Activated CD4-positive, alpha-beta T cell treated with anti-CD3 and anti-CD28 coated beads, Interleukin-2, Interleukin-6, amounts not matched to agents 100 ng/mL and 50 ng/mL, durations not matched to agents 16 hours and 8 hours (primary cell): ENCODE measurements around the gene ILDR2.
A peak's percentile ranks its signal among the peaks of the same experiment; 100 is the strongest.

Source experiments
- DNase-seq: peaks from one replicate; pipeline ENCODE4 v3.0.0-alpha.2; 2020

ILDR2 gene, protein sequence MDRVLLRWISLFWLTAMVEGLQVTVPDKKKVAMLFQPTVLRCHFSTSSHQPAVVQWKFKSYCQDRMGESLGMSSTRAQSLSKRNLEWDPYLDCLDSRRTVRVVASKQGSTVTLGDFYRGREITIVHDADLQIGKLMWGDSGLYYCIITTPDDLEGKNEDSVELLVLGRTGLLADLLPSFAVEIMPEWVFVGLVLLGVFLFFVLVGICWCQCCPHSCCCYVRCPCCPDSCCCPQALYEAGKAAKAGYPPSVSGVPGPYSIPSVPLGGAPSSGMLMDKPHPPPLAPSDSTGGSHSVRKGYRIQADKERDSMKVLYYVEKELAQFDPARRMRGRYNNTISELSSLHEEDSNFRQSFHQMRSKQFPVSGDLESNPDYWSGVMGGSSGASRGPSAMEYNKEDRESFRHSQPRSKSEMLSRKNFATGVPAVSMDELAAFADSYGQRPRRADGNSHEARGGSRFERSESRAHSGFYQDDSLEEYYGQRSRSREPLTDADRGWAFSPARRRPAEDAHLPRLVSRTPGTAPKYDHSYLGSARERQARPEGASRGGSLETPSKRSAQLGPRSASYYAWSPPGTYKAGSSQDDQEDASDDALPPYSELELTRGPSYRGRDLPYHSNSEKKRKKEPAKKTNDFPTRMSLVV

DNA sequence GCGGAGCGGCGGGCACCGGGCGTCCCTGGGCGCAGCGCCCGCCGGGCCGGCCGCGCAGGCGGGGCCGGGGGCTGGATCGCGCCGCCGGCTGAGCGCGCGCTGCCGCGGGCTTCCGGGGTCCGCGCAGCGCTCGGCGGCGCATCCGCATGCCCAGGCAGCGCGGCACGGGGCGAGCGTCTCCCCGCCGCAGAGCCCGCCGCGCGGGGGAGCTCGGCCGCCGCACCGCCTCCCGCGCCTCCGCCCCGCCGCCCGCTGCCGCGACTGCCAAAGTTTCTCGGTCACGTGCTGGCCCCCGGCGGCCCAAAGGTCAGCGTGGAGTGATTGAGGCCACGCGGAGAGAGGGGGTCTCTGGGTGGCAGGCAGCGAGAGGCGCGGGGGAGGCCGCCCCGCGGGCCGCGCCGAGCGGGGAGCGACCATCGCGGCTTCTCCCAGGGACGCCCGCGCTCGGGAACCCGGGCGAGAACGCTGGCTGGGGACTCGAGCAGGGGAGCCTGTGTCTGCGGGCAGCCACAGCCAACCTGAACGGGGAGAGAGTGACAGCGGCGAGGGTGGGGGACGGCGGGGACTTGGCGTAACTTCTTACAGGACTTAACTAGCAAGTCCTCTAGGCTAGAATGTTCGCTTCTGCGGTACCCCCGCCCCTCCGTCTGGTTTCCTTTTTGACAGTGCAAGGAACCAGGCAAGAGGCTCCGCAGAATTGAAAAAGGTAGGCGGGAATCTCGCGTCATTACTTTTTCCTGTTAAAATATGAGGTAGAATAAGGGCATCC lies at the start of gene ILDR2:
ILDR2 (minus strand) TSS at position 180 of the 769 bp plus-strand sequence. CDS start 272 bp downstream, outside the sequence.
- peak; percentile 57 for DNase-seq

DNA sequence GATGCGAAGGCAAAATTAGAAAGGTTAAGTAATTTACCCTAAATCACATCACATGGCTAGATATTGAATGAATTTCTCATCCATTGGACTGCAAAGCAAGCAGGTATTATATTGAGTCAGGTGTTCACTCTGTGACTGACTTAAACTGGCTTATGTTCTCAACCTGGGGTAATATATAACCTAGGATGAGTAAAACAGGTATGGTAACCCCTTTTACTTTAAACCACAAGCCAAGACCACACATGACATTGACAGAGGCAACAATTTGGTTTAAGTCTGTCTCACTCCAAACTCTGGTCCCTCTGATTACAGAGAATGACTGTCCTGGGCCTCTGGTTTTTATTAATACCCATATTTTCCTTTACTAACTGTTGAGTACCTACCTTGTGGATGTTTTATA lies 47.0 kb upstream of the ILDR2 start:
- no peak for DNase-seq

DNA sequence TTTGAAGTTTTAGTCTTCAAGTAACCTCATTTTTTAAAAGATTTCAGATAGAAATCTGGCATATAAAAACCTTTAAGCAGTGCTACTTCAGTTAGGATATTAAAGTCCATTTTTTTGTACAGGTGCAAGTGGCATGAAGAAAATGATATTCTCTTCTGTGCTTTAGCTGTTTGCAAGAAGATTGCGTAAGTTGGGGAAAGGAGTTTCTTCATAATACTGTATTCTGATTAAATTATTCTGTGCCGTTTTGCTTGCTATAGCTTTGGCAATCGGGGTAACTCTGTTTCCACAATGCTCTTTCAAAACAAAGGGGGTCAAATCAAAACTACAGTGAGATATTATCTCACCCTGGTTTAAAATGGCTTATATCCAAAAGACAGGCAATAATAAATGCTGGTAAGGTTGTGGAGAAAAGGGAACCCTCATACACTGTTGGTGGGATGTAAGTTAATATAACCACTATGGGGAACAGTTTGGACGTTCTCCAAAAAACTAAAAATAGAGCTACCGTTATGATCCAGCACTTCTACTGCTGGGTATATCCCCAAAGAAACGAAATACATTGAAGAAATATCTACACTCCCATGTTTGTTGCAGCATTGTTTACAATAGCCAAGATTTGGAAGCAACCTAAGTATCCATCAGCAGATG lies 40.9 kb upstream of the ILDR2 start:
- DNase-seq = no peak

DNA sequence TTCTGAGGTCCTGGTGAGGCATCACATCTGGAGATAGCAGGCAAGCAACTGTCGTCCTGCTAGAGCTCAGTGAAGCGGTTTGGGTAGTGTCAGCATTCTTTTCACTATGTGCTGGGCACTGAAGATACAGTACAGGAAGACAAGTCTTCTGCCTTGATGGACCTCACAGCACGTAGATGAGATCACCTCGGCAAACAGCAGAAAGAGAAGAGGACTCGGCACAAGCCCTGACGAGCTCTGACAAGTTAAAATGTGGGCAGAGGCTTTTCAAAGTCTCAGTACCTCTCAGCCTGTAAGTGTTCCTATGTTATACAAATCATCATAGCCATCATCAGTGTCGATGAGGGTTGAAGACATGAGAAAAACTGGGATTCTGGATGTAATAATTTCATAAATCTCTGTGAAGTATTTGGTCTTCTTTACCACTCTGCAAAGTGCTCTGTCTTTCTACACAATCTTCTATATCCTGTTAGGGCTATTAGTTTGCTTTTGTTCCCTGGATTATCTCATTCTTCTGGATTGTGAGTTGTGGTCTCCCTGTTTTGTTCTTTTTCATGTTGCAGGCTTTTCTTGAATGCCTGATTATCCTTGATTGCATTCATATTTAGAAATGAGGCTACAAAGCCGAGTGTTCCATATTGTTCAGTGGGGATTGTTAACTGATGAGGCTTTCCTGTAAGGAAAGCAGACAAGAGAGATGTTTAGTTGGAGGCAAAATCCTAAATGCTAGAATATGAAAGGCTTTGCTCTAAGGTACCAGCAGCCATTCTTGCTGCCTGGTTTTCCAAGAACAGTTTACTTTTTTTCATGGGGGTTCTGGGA lies 38.0 kb upstream of the ILDR2 start:
- DNase-seq = no peak

DNA sequence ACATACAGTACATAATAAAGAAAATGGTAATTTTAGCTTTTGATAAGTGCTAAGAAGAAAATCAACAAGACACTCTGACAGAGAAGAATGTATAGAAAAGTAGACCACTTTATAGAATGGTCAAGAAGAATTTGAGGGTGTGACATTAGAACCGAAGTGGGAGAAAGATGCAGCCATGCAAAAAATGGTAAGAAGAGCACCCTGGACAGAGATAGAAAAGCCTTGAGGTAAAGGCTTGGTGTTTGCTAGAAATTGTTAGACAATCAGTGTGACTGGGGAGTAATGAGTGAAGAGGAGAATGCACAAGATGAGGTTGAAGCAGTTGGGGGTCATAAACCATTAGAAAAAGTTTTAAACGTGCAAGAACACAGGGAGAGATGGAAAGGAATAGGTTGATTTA lies 37.2 kb upstream of the ILDR2 start:
- DNase-seq = no peak

DNA sequence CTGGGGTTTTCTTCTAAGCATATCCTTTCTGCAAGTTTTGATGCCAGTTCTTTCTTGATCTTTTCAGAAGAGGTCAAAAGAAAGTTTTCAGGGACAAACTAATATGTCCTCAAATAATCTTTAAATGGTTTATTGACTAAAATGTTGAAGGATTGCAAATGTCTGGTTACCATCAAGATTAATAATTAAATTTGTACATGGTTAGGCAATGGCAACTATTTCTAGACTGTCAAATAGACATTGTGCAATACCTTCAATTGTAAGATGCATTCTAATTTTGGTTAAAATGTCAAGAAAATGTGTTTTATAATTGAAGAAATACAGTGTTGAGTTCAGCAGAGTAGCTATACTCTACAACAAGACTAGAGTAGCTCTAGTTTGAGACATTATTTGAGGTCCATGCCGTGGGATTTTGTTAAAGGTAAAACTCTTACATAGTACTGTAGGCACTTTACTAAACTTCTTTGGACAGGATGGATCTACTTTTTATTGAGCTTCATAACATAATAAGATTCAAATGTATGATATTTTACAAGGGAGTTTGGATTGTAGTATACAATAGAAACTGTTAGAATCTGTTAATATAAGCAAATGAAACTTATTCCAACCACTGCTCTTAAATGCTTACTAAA lies 36.3 kb upstream of the ILDR2 start:
- DNase-seq = no peak

DNA sequence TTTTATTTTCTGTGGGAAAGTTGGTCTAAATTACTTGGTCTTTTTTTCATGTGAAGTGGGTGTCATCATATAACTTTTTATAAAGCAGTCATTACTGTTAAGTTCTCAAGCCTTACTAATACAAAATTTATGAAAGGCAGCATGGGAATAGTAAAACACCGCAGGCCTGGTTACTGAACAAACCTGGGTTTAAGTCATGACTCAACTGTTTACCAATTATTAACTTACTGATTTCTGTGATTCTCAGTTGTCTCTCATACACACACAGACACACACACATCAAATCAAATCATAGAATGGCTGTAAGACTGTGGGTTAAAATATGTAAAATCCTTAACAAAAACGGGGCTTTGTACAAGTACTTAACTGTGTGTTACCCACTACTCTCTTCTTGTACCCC lies 28.4 kb upstream of the ILDR2 start:
- DNase-seq = no peak

DNA sequence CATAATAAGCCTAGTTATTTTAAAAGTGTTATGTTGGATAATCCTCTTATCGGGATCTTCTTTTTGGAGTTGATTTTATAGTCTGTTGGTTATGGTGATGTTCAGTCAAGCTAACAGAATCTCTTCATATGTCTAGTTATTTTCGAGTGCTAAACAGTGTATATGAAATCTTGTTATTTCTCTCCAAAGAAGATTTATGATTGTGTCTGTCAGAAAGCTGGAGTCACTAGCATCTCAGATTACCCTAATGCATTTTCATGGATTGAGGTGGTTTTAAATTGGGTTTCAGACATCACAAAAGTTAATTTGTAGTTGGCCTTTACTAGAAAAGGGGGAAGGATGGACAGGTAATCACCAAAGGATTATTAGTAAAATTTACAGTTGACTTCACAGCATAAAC lies 27.0 kb upstream of the ILDR2 start:
- no peak for DNase-seq

DNA sequence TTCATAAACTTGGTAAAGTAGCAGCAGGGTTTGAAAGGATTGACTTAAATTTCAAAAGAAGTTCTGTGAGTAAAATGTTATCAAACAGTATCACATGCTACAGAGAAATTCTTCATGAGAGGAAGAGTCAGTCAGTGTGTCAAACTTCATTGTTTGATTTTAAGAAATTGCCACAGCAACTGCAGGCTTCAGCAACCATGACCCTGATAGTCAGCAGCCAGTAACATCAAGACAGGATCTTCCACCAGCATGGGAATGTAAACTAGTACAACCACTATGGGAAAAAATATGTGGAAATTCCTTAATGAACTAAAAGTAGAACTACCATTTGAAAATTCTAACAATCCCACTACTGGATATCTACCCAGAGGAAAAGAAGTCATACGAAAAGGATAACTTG lies 25.2 kb upstream of the ILDR2 start:
- no peak for DNase-seq

DNA sequence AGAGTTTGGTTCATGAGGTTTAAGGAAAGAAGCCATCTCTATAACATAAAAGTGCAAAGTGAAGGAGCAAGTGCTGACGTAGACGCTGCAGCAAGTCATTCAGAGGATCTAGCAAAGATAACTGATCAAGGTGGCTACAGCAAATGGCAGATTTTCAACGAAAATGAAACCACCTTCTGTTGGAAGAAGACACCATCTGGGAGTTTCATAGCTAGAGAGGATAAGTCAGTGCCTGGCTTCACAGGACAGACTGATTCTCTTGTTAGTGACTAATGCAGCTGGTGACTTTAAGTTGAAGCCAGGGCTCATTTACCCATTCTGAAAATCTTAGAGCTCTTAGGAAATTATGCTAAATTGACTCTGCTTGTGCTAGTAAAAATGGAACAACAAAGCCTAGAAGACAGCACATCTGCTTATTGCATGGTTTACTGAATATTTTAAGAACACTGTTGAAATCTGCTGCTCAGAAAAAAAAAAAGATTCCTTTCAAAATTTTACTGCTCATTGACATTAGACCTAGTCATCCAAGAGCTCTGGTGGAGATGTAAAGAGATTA lies 24.2 kb upstream of the ILDR2 start:
- peak; percentile 44 for DNase-seq

DNA sequence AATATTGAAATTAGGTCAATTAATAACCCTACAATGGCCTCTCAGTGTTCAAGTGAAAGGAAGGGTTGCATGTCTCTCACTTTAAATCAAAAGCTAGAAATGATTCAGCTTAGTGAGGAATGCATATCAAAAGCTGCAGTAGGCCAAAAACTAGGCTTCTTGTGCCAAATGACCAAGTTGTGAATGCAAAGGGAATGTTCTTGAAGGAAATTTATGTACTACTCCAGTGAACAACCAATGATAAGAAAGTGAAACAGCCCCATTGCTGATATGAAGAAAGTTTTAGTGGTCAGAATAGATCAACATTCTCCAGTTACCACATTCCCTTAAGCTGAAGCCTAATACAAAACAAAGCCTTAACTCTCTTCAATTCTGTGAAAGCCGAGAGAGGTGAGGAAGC lies 23.7 kb upstream of the ILDR2 start:
- no peak for DNase-seq

DNA sequence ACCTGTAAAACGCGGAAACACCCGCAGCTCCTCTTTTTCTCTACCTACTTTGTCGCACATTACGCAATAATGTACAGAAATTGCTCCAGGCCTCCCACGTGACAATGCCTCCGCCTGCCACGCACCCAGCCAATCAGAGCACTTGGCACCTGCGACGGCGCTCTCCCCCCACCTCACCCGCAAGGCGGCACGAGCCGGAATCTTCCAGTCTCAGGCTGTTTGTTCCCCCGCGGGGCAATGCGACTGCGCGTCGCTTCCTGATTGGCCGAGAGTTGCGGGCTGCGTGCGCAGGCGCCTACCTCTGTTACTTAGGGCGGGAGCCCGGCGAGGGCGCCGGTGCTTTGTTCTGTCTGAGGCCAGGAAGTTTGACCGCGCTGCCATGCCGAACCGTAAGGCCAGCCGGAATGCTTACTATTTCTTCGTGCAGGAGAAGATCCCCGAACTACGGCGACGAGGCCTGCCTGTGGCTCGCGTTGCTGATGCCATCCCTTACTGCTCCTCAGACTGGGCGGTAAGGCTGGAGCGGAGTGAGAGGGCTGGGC lies 13.7 kb upstream of the ILDR2 start, which contains the start of gene MAEL:
MAEL (plus strand) TSS at position 307 of the 542 bp plus-strand sequence; CDS start at position 380, 73 bp downstream.
- no peak for DNase-seq

DNA sequence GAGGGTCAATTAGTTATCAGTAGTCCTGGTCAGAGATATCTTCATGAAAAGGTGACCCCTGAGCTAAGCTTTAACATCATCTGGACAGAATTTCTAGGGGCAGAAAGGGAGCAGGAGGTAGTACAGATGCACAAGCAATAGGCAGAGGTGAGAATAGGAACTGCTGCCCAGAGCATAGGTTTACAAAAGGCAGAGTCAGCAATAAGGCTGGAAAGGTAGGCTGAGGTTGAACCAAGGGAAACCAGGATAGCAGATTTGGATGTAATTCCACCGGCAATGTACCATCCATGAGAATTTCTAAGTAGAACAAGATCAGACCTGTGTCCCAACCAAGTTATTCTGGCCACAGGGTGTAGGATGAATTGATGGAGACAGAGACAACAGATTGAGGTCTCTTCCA lies 6.2 kb upstream of the ILDR2 start:
- DNase-seq = no peak

DNA sequence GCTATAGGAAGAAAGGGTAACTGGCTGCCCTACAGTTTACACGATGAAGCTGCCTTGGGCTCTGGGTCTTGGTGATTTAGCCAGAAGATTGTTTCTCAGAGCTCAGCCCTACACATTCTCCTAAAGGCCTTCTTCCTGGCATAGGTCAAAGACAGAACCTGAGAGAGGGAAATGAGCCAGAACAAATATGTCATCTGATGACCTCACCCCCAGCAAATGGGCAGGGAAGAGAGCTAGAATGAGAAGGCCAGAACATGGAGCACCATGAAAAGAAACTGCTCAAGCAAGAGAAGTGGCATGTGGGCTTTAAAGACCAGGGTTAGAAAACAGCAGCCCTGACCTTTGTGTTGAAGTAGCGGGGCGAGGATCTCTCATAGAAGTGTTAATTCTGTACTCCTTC lies 5.5 kb upstream of the ILDR2 start:
- DNase-seq = no peak

DNA sequence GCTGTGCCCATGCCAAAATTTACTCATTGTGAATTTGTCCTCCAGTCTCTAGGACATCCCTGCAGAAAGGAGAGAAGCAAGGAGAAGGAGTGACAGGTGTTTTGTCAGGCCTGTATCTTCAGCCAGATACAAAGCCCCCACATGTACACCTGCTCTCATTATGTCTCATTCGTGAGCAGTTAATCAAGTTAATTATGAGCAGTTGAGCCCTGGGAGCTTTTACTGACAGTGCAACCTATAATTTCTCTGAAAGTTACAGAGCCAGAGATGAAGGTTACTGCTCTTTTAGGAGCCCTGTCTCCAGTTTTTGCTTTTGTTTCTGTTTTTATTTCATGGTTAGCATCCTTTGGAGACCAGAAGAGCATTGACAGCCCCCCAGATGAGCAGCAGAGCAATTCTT lies 5.0 kb upstream of the ILDR2 start:
- no peak for DNase-seq

DNA sequence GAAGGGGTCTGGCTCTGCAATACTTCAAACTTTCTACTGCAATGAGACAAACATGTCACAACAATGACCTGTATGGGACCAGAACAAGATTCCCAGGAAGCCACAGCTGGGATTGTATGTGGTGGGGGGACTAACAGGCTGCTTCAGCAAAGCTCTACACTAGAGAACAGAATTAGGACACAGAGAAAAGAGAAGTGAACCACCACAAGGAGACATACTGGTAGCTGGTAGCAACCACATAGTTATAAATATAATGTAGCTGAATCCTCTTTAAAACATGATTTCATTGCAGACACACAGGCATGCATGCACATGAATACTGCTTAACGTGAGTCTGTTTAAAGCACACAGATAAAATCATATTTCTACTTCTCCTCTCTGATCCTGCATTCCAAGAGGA lies 3.5 kb upstream of the ILDR2 start:
- no peak for DNase-seq

DNA sequence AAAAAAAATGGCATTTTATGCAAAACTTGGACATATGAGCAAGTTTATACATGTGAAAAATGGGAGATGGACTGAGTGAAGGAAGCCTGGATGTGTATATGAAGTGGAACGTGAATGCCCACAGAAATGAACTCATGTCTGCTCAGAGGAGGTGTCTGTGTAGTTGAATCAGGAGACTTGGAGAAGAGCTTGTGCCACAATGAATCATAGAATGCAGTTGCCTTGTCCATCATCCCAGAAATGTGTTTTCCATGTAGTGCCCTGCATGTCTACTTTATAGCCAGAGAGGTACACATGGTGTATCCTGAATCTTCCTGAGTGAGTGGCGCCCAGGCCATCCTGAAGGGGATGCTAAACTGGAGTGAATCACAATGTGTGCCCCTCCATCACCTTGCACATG lies 2.6 kb upstream of the ILDR2 start:
- no peak for DNase-seq

DNA sequence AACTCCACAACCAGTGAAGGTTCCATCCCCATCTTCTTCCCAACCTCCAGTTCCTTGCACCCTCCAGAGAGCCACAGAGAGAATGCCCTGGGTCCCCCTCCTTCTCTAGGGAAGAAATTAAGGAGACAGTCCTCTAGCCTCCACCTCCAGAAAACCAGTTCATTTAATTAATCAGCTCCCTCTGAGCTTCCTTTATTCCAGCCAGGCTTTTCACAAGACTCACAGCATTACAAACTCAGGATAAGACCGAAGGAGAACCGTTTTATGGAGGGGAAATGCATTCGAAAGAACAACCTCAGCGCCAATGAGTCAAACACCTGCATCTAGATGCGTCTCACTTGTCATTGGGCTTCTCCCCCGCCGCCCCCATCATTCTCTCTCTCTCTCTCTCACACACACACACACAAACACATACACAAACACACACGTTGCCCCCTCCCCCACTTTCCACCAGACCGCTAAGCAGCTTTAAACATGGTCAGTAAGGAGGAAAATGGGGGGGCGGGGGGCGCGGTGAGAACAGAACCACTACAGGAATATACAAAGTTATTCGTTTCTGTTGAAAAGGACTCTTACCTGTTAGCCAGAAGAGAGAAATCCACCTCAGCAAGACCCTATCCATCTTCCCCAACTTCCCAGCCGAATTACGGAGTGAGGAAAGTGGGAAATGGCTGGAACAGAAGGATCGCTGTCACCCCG lies 544 bp downstream of the ILDR2 start:
- peak; percentile 31 for DNase-seq

DNA sequence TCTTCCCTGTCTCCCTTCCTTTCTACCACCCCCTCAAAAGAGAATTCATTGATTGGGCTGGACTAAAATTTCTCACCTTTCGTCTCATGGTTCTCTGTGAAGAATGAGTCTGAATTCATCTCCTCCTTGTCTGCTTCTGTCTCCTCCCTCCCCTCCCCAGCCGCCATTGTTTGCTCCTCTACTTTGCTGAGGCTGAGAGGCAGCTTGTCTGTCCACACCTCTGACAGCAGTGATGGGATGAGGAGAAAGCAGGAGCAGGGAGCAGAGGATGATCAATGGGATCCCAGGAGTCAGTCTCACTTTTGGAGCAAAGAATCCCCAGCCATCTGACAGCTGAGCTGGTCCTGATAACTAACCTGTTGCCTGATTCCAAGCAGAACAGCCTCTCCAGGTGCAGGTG lies 2.5 kb downstream of the ILDR2 start:
- no peak for DNase-seq

DNA sequence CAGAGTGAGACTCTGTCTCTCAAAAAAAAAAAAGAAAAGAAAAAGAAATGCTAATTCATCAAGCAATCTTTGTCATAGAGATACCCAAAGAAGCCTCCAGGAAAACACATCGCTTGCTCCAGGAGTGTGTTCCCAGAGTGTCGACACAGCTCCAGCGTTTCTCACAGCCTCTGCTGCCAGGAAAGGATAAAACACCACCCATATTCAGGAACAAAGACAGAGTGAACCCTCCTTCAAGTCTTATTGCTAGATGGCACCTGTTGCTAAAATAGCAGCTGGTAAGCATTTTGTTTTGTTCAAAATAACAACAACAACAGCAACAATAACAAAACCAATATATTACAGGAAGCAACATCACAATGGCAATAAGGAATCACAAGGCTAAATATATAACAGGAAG lies 3.1 kb downstream of the ILDR2 start:
- DNase-seq = no peak

DNA sequence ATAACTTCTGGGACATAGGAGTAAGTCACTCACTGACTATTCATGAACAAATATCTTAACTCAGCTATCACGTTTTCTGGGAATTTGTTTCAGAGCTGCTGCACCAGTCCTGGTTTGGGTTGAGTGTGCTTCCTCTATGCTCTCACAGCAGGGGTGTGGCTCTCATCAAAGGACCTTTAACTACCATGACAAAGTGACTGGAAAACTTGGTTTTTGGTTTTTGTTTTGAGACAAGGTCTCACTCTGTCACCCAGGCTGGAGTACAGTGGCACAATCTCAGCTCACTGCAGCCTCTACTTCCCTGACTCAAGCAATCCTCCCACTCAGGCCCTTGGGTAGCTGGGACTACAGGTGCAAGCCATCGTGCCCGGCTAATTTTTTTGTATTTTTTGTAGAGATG lies 4.1 kb downstream of the ILDR2 start:
- DNase-seq = peak; percentile 23
